Tibial artery (tissue), 4 donors: Measurements from ENCODE around the gene DSCAM.

Experiments
- DNase-seq, 2 donors: peaks; one replicate each; pipeline ENCODE4 v3.0.0-alpha.2; 2019
- H3K27ac ChIP-seq, 2 donors: fragments of 200-600 bp; sonication (generic) in 1 of 2; 1 replicate in 1 of 2; 2 replicates in 1 of 2; pipeline ENCODE4 v1.5.1; 2018 to 2019; ENCODE audit warnings: mild to moderate bottlenecking in 1 of 2
- H3K27me3 ChIP-seq, 2 donors: fragments of 200-600 bp; sonication (generic) in 1 of 2; one replicate each; pipeline versions ENCODE4 v1.5.1 to v1.6.0; 2016 to 2019
- H3K36me3 ChIP-seq, 3 donors: fragments of 200-600 bp; sonication (generic) in 2 of 3; one replicate each; pipeline ENCODE4 v1.5.1; 2016 to 2019; ENCODE audit warnings: mild to moderate bottlenecking in 2 of 3
- H3K4me1 ChIP-seq, 4 donors: fragments of 200-600 bp; sonication (generic) in 2 of 4; 1 replicate in 3 of 4; 2 replicates in 1 of 4; pipeline ENCODE4 v1.5.1; 2016 to 2019
- H3K4me3 ChIP-seq, 2 donors: fragments of 200-600 bp; sonication (generic) in 1 of 2; 1 replicate in 1 of 2; 2 replicates in 1 of 2; pipeline ENCODE4 v1.5.1; 2018 to 2019; ENCODE audit warnings: mild to moderate bottlenecking in 2 of 2
- H3K9me3 ChIP-seq, 3 donors: fragments of 200-600 bp; sonication (generic) in 1 of 3; one replicate each; pipeline ENCODE4 v1.5.1; 2016 to 2019
- intact Hi-C: fragments of 100-400 bp; cut with DNase I; formaldehyde crosslinking; loops from one replicate; pipeline ENCODE4 v1.15.0; 2023; ENCODE audit warnings: low total_unique reads
- TF ChIP-seq, protein P1 (sequence below), 2 experiments: fragments of 200-600 bp in 1 of 2; fragments of 450-650 bp in 1 of 2; IDR thresholded peaks; one replicate each; pipeline ENCODE4 v1.5.1; 2017 to 2019; ENCODE audit warnings: antibody characterized with exemption in 2 of 2, mild to moderate bottlenecking in 1 of 2, moderate library complexity in 1 of 2

DSCAM gene

DNA sequence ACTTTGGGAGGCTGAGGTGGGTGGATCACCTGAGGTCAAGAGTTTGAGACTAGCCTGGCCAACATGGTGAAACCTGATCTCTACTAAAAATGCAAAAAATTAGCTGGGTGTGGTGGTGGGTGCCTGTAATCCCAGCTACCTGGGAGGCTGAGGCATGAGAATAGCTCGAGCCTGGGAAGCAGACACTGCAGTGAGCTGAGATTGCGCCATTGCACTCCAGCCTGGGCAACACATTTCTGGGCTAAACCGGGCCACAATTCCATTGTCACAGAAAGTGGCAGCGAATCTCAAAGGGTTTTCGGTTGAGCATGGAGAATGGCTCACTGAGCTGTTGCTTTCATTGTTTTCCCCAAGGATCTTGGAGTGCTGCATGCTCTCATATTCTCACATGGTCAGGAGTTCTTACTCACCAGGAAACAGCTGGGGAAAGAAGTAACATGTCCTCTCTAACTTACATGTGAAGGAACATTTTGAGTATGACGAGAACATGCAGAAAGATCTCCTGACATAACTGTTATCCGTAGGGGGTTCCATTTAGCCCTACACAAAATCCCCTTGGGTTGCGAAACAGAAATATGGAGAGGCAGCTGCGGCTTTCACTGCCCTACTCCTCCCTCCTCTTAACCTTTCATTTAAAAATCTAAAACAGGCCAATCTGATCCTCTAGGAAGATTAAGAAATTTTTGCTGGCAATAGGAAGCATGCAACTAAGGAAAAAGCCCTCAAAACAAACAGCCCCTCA is 638.6 kb downstream of the DSCAM start:
- no peak for DNase-seq

DNA sequence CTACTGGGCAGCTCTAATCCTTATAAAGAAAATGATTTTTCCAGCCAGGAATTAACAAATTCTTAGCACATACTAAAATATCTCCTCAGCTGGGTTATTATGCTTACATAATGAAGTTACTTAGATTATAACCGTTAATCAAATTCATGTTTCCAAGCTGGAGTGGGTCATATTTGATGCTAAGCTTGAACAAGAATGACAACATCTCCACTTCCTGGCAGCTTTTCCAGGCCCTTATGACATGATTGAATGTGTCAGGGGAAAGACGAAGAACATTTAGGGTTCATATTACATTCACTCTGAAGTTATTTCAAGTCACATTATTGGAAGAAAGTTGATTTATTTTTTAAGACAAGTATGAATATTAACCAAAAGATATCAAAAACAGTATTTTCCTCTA is 646.0 kb downstream of the DSCAM start:
- intact Hi-C loops = no loop called here
- no peak overlapping the region for H3K27ac ChIP-seq
- TF ChIP-seq, protein P1, sequence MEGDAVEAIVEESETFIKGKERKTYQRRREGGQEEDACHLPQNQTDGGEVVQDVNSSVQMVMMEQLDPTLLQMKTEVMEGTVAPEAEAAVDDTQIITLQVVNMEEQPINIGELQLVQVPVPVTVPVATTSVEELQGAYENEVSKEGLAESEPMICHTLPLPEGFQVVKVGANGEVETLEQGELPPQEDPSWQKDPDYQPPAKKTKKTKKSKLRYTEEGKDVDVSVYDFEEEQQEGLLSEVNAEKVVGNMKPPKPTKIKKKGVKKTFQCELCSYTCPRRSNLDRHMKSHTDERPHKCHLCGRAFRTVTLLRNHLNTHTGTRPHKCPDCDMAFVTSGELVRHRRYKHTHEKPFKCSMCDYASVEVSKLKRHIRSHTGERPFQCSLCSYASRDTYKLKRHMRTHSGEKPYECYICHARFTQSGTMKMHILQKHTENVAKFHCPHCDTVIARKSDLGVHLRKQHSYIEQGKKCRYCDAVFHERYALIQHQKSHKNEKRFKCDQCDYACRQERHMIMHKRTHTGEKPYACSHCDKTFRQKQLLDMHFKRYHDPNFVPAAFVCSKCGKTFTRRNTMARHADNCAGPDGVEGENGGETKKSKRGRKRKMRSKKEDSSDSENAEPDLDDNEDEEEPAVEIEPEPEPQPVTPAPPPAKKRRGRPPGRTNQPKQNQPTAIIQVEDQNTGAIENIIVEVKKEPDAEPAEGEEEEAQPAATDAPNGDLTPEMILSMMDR (IDR thresholded peaks at IDR 0.05) = no peak
- no peaks in the 10 kb centered on the region for H3K4me1 ChIP-seq
- H3K9me3 ChIP-seq = no peaks in the 10 kb centered on the region
- DNase-seq = no peak
- H3K4me3 ChIP-seq = no peak overlapping the region
- no peaks in the 10 kb centered on the region for H3K27me3 ChIP-seq
- no peaks in the 10 kb centered on the region for H3K36me3 ChIP-seq

More for the DNA sequence above, 638.6 kb downstream of the DSCAM start:
- Histone ChIP-seq H3K4me3 (no peak overlapping the region), H3K4me1 (no peaks in the 10 kb centered on the region), H3K27ac (no peak overlapping the region), H3K36me3 (no peaks in the 10 kb centered on the region), H3K9me3 (no peaks in the 10 kb centered on the region), H3K27me3 (no peaks in the 10 kb centered on the region)
- TF ChIP-seq, protein P1 (IDR thresholded peaks at IDR 0.05) = no peak
- intact Hi-C loops = no loop called here

DNA sequence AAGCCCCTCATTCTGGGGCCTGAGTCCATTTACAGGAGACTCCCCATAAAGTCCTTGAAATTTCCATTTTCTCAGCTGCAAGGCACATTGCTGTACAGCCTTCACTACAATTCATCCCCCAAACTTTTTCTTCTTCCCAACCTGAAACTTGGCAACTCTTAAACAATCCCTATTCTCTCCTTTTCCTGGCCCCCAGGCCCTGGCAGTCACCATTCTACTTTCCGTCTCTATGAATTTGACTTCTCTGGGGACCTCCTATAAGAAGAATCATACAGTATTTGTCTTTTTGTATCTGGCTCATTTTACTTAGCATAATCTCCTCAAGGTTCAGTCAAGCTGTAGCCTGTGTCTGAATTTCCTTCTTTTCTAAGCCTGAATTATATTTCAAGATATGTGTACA is 646.8 kb downstream of the DSCAM start:
- Histone ChIP-seq H3K4me1 (no peaks in the 10 kb centered on the region), H3K27me3 (no peaks in the 10 kb centered on the region)
- TF ChIP-seq, protein P1 (IDR thresholded peaks at IDR 0.05) = no peak

DNA sequence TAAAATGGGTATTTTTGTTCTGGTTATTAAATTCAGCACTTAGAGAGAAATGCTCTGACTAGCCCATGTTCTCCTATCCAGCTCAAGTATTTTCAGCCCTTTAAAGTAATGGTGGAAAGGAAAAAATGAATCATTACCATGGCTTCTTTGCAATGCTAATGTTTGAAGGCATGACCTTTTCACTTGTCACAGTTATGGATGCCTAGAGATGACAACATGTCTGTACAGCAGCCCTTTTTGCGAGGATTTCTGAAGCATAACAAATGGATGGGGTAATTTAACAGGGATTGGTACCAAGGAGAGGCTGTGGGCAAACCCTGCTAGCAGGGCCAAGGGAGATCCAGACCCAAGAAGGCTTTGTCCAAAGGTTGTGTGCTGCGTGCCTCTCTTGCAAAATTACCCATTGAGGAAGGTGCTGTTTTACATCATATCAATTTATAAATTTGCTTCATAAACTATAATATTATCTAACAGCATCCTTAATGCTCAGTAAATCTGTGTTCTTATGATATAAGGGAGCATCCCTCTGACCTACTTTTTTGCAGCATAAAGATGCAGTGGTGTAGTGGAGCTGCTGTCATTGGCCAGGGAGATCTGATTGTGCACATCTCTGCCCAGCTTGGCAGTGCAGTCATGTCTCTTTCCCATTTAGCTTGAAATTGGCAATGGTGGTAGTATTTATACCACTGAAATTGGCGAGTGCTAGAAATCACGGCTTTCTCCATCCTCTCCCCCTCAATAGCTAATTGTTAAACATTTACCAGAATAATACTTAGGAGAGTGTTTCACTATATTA is 652.6 kb downstream of the DSCAM start:
- DNase-seq = no peak

More for the DNA sequence above, 646.8 kb downstream of the DSCAM start:
- Histone ChIP-seq H3K9me3 (no peaks in the 10 kb centered on the region), H3K27ac (no peak overlapping the region), H3K4me3 (no peak overlapping the region), H3K36me3 (no peaks in the 10 kb centered on the region)
- intact Hi-C loops = no loop called here
- DNase-seq = no peak

DNA sequence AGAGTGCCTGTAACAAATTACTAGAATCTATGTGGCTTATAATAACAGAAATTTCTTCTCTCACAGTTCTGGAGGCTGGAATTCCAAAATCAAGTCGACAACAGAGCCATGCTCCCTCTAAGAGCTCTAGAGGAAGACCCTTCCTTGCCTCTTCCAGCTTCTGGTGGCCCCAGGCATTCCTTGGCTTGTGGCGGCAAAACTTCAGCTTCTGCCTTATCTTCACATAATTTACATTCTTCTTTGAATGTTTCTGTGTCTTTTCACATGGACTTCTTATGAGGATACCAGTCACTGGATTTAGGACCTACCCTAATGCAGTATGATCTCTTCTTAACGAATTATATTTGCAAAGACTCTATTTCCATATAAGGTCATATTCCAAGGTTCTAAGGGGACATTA is 655.3 kb downstream of the DSCAM start:
- Histone ChIP-seq H3K9me3 (no peaks in the 10 kb centered on the region), H3K4me1 (no peaks in the 10 kb centered on the region), H3K4me3 (no peak overlapping the region), H3K27ac (no peak overlapping the region), H3K36me3 (no peaks in the 10 kb centered on the region), H3K27me3 (peaks cover 0 to under 1% of the 10 kb centered on the region in 2 donors)
- intact Hi-C loops = no loop called here
- TF ChIP-seq, protein P1 (IDR thresholded peaks at IDR 0.05) = no peak
- no peak for DNase-seq

More for the DNA sequence above, 652.6 kb downstream of the DSCAM start:
- H3K27me3 ChIP-seq = no peaks in the 10 kb centered on the region
- H3K9me3 ChIP-seq = no peaks in the 10 kb centered on the region
- no peak overlapping the region for H3K27ac ChIP-seq
- H3K4me1 ChIP-seq = no peaks in the 10 kb centered on the region
- TF ChIP-seq, protein P1 (IDR thresholded peaks at IDR 0.05) = no peak
- no peak overlapping the region for H3K4me3 ChIP-seq
- intact Hi-C loops = no loop called here
- H3K36me3 ChIP-seq = no peaks in the 10 kb centered on the region
